PC-3 (cell line): ENCODE measurements around the gene MISP3. TPM values are rescaled to one million over a fixed set of nuclear protein-coding genes. Genes with fewer than 3 reads are reported as not detected.

Experiments used
- ATAC-seq: fragments of 200-7000 bp; cut with Tn5 transposase; 2 replicates; pipeline ENCODE4 v1.9.1; 2020; ENCODE audit warnings: mild to moderate bottlenecking, moderate library complexity
- BruUV-seq: library from RNA; stranded (reverse); fragments of 400-500 nt; replicated peaks from 2 replicates; lab custom pipeline; 2021; lab: Mats Ljungman, UMichigan
- CTCF ChIA-PET: fragments of 300-600 bp; sonication (Branson Sonifier 250); formaldehyde crosslinking; loops from one replicate; lab custom pipeline; 2022; ENCODE audit warnings: antibody characterized with exemption; lab: Charles Lee
- POLR2A ChIA-PET: fragments of 300-600 bp; sonication (Branson Sonifier 250); formaldehyde crosslinking; loops from one replicate; lab custom pipeline; 2022; ENCODE audit warnings: antibody characterized with exemption; ENCODE audit not compliant: unreplicated experiment; lab: Charles Lee
- DNase-seq: peaks from one replicate; pipeline ENCODE4 v3.0.0-alpha.2; 2015
- H2AFZ ChIP-seq: fragments of 300-600 bp; sonication (generic); 2 replicates; pipeline ENCODE4 v1.6.0; 2016; ENCODE audit warnings: antibody characterized with exemption, low read length
- H3F3A ChIP-seq: fragments of 300-600 bp; sonication (generic); one replicate; pipeline ENCODE4 v1.6.0; 2017; ENCODE audit warnings: antibody characterized with exemption, low read length, control low read depth, mild to moderate bottlenecking; ENCODE audit not compliant: unreplicated experiment
- H3K27ac ChIP-seq: fragments of 300-600 bp; sonication (generic); 2 replicates; pipeline ENCODE4 v1.5.1; 2016; ENCODE audit warnings: mild to moderate bottlenecking, low read length
- H3K27me3 ChIP-seq: fragments of 300-600 bp; sonication (generic); 2 replicates; pipeline ENCODE4 v1.6.1; 2016; ENCODE audit warnings: low read length, mixed read lengths
- H3K36me3 ChIP-seq: fragments of 300-600 bp; sonication (generic); 2 replicates; pipeline ENCODE4 v1.6.1; 2016; ENCODE audit warnings: low read depth, mixed run types, low read length, mixed read lengths
- H3K4me1 ChIP-seq: fragments of 300-600 bp; sonication (generic); 2 replicates; pipeline ENCODE4 v1.5.1; 2016; ENCODE audit warnings: low read length; ENCODE audit not compliant: insufficient read depth
- H3K4me2 ChIP-seq: fragments of 300-600 bp; sonication (generic); 2 replicates; pipeline ENCODE4 v1.6.0; 2016; ENCODE audit warnings: low read length
- H3K4me3 ChIP-seq: fragments of 300-600 bp; sonication (generic); 2 replicates; pipeline ENCODE4 v1.5.1; 2016; ENCODE audit warnings: mild to moderate bottlenecking, low read length, mixed read lengths
- H3K79me2 ChIP-seq: fragments of 300-600 bp; sonication (generic); 2 replicates; pipeline ENCODE4 v1.6.1; 2017; ENCODE audit warnings: low read length, mixed read lengths
- H3K9ac ChIP-seq: fragments of 300-600 bp; sonication (generic); 2 replicates; pipeline ENCODE4 v1.6.0; 2016; ENCODE audit warnings: mild to moderate bottlenecking, low read length
- H3K9me2 ChIP-seq: fragments of 300-600 bp; sonication (generic); replicated peaks from 2 replicates; pipeline ENCODE4 v1.6.1; 2016; ENCODE audit warnings: mixed run types, low read length, mixed read lengths
- H3K9me3 ChIP-seq: fragments of 300-600 bp; sonication (generic); 2 replicates; pipeline ENCODE4 v1.6.1; 2016; ENCODE audit warnings: low read length, mixed read lengths
- H4K20me1 ChIP-seq: fragments of 300-600 bp; sonication (generic); 2 replicates; pipeline ENCODE4 v1.6.1; 2016; ENCODE audit warnings: low read length, mixed read lengths
- CTCF ChIP-seq: fragments of 300-600 bp; sonication (generic); conservative IDR thresholded peaks from 2 replicates; pipeline ENCODE4 v1.5.1; 2017; ENCODE audit warnings: antibody characterized with exemption, low read depth, mild to moderate bottlenecking, low read length
- EZH2 ChIP-seq: fragments of 300-600 bp; sonication (generic); IDR thresholded peaks from one replicate; pipeline ENCODE4 v1.6.1; 2017; ENCODE audit warnings: antibody characterized with exemption, mild to moderate bottlenecking, low read length; ENCODE audit not compliant: unreplicated experiment
- EZH2phosphoT487 ChIP-seq: fragments of 300-600 bp; sonication (generic); IDR thresholded peaks from 2 replicates; pipeline ENCODE4 v1.6.1; 2018; ENCODE audit warnings: mild to moderate bottlenecking, antibody characterized with exemption, low read length, borderline replicate concordance
- intact Hi-C: fragments of 100-400 bp; cut with micrococcal nuclease; formaldehyde crosslinking; loops from 2 replicates; pipeline ENCODE4 v1.9.0; 2023
- total RNA-seq: library from RNA; depleted of rRNA; stranded (reverse); fragments of >200 nt; gene quantifications from 2 replicates; pipeline ENCODE4 v1.2.3, GENCODE V29; 2014

MISP3 gene
- total RNA-seq, 1 experiment from 2014 or later: 6.1 TPM

DNA sequence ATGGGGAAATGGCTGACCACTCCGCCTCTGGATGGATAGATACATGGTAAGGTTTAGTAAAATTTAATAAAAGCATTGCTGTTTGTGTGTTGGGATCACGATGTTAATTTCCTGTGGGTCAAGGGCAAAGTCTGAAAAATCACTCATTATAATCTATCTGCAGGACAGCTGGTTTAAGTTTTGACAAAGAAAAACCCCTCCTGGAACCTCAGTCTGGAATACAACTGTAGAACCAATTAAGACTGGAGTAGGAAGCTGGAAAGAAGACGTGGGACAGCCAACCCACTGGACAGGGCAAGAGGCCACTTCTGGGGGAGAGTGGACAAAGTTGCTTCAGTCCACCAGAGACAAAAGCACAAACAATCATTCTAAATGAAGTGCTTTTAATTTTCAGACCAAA lies 46.6 kb downstream of the MISP3 start:
- ChIA-PET POLR2A (no interaction called here), CTCF (no interaction called here)
- Histone ChIP-seq H3K9me2 (no peaks in the 10 kb centered on the region), H3K79me2 (peaks cover 24% of the 10 kb centered on the region), H3K9ac (no peak overlapping the region), H3K36me3 (peaks cover 10% of the 10 kb centered on the region; the same call in 1 of the 2 replicates), H4K20me1 (no peaks in the 10 kb centered on the region), H3K27me3 (no peaks in the 10 kb centered on the region), H3K4me3 (no peak overlapping the region), H3K4me2 (peak overlapping the region; percentile 94; the same call in 1 of the 2 replicates), H3K27ac (no peak overlapping the region), H3K9me3 (no peaks in the 10 kb centered on the region), H2AFZ (no peak overlapping the region), H3F3A (peaks cover 11% of the 10 kb centered on the region), H3K4me1 (peaks cover 17% of the 10 kb centered on the region)
- DNase-seq (no peak), ATAC-seq (no peak)
- intact Hi-C loops: no loop called here
- no TSS peak for BruUV-seq
- no peak for TF ChIP-seq EZH2
- no peak for TF ChIP-seq CTCF
- TF ChIP-seq EZH2phosphoT487: no peak

GRCh38 chr19:14119644-14120496 lies 47.3 kb downstream of the MISP3 start:
- no peak overlapping the region for H3K4me3 ChIP-seq
- no peaks in the 10 kb centered on the region for H3K27me3 ChIP-seq
- ChIA-PET POLR2A (no interaction called here), CTCF (no interaction called here)
- H3K9me2 ChIP-seq: no peaks in the 10 kb centered on the region
- no peak overlapping the region for H2AFZ ChIP-seq
- no peak overlapping the region for H3K9ac ChIP-seq
- ATAC-seq: no peak
- TF ChIP-seq EZH2 (no peak), EZH2phosphoT487 (no peak), CTCF (no peak)
- peaks cover 17% of the 10 kb centered on the region for H3K4me1 ChIP-seq
- no peak for DNase-seq
- H3K9me3 ChIP-seq: no peaks in the 10 kb centered on the region
- intact Hi-C loops: no loop called here
- no peak overlapping the region for H3K27ac ChIP-seq
- H3F3A ChIP-seq: peaks cover 11% of the 10 kb centered on the region
- BruUV-seq: no TSS peak
- H3K36me3 ChIP-seq: peaks cover 16% of the 10 kb centered on the region; the same call in 1 of the 2 replicates
- H3K79me2 ChIP-seq: peaks cover 21% of the 10 kb centered on the region
- no peaks in the 10 kb centered on the region for H4K20me1 ChIP-seq
- no peak overlapping the region for H3K4me2 ChIP-seq

GRCh38 chr19:14120497-14120780 lies 47.9 kb downstream of the MISP3 start:
- intact Hi-C loops: no loop called here
- Histone ChIP-seq H3K27me3 (no peaks in the 10 kb centered on the region), H3K79me2 (peaks cover 19% of the 10 kb centered on the region), H3K9me3 (no peaks in the 10 kb centered on the region), H3K4me3 (no peak overlapping the region), H3F3A (peaks cover 11% of the 10 kb centered on the region), H3K9ac (no peak overlapping the region), H3K36me3 (peaks cover 20% of the 10 kb centered on the region; the same call in 1 of the 2 replicates), H3K9me2 (no peaks in the 10 kb centered on the region), H3K4me2 (no peak overlapping the region), H4K20me1 (no peaks in the 10 kb centered on the region), H3K4me1 (peaks cover 17% of the 10 kb centered on the region), H3K27ac (no peak overlapping the region), H2AFZ (no peak overlapping the region)
- no peak for TF ChIP-seq EZH2phosphoT487
- no peak for DNase-seq
- ATAC-seq: no peak
- ChIA-PET POLR2A (no interaction called here), CTCF (no interaction called here)
- no TSS peak for BruUV-seq
